HG03060 (cell line): ENCODE data around the gene MAL.
"Not testable (repeated sequence)": the region's sequence is repeated elsewhere in the genome, so short reads cannot be mapped to it uniquely, and the experiment has no call there.

Experiments
- ATAC-seq: cut with Tn5 transposase; IDR thresholded peaks from one replicate; pipeline ENCODE4 v1.9.1; 2021; ENCODE audit warnings: low read depth, moderate number of reproducible peaks; ENCODE audit not compliant: unreplicated experiment

The MAL gene

DNA sequence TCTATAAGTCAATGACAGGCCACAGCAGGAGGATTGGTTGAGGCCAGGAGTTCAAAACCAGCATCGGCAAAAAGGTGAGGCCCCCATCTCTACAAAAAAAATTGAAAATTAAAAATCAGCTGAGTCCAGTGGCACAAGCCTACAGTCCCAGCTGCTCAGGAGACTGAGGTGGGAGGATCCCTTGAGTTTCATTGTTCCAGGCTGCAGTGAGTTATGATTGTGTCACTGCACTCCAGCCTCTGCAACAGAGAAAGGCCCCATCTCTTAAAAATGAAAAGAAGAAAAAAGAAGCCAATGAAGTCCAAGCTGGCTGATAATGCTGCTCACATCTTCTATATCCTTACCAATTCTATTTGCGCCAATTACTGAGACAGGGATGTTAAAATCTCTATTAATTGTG, 57.0 kb downstream of the MAL start:
- ATAC-seq: no peak

DNA sequence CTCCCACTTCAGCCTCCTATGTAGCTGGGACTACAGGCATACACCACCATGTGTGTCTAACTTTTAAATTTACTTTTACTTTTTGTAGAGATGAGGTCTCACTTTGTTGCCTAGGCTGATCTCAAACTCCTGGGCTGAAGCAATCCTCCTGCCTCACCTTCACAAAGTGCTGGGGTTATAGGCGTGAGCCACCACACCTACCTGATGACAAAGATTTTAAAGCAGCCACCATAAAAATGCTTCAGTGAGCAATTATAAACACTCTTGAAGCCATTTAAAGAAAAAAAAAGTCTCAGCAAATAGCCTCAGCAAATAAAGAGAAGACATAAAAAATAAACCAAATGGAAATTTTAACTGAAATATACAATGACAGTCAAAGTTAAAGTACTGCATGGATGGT, 60.5 kb downstream of the MAL start:
- no peak for ATAC-seq

DNA sequence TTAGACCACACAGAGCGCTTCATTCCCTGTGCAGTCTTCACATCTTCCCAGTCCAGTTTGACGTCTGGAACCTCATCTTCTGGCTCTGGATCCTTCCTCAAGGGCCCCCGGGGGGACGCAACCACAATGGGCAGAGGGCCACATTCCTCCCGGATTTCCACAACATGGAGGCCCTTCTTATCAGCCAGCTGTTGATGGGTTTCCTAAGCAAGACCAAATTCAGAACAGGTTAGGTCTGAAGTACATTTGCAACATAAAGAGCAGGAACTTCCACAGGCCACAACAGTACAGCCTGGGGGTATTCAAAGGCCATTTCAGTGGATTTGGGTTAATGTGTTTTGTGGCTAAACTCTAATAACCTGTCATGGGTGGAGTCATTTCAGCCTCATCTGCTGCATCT, 61.9 kb downstream of the MAL start:
- no peak for ATAC-seq

DNA sequence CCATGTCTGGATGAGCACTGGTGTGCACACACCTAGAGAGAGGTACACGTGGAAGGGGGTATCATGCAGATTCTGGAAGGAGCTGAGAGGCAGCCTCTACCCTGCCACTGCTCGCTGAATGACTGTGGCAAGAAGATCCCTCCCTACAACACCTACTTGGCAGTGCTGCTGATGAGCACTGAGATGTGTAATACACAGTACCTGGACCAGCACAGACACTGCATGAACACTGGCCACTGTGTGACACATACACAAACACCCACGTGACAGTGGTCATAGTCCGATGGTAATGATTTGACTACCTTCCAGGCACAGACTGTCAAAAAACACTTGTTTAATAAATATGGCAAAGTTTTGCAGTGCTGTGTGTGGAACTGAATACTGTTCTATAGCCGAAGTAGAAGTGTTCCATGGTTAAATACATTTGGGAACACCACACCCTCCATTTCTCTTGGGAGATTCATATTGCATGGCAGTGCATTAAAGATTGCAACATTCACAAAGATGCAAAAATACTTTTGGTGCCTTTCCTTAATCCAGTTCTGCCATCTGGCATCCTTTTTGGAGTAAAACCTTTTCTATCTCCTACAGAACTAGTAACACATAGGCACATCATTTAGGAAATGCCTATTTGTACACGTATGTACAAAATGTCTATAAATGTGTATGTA, 66.5 kb downstream of the MAL start:
- ATAC-seq: no peak

DNA sequence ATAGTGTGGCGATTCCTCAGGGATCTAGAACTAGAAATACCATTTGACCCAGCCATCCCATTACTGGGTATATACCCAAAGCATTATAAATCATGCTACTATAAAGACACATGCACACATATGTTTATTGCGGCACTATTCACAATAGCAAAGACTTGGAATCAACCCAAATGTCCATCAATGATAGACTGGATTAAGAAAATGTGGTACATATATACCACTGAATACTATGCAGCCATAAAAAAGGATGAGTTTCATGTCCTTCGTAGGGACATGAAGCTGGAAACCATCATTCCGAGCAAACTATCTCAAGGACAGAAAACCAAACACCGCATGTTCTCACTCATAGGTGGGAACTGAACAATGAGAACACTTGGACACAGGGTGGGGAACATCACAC, 72.8 kb downstream of the MAL start:
- ATAC-seq: not testable (repeated sequence)

DNA sequence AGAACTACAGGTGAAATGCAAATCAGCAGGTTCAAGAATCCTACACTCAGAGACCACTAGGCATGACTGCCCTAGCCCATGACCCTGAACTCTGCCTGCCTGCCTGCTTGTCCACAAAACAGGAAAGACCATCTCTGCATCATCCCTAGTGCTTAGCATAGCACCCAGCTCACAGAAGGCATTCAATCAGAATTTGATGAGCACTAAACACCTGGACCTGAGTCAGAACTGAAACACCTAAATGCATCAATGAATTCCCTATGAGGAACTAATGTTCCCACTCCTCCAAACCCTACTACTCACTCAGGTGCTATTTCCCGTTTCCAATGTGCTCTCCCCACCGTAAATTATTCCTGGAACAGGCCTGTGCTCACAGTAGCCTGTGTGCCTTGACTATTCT, 74.4 kb downstream of the MAL start:
- no peak for ATAC-seq
